Mammary epithelial cell (primary cell): ENCODE results near the gene PRMT6.

Experiments
- CTCF ChIP-seq, 2 donors: IDR thresholded peaks in 1 of 2; conservative IDR thresholded peaks in 1 of 2; 2 replicates each; pipeline ENCODE4 v1.5.1; 2011 to 2012; ENCODE audit warnings: inconsistent platforms in 2 of 2, low read length in 2 of 2, mild to moderate bottlenecking in 2 of 2, control low read depth in 1 of 2, low read depth in 1 of 2; ENCODE audit not compliant: insufficient read depth in 1 of 2; ENCODE audit errors: extremely low read depth in 1 of 2
- EZH2 ChIP-seq: IDR thresholded peaks from 2 replicates; pipeline ENCODE4 v1.6.1; 2012; ENCODE audit warnings: low read length, inconsistent platforms, borderline replicate concordance

GRCh38 chr1:107076841-107077240, 20.4 kb downstream of the PRMT6 start:
- no peak for TF ChIP-seq CTCF (conservative IDR thresholded peaks at IDR 0.05 in 1 of 2, IDR thresholded peaks at IDR 0.05 in 1 of 2; ENCODE audit: extremely low read depth in 1 of 2, insufficient read depth in 1 of 2, low read depth in 1 of 2, low read length in 2 of 2)
- TF ChIP-seq EZH2 = no peak
